Uterus (tissue), 2 donors: ENCODE measurements around the gene VMP1.

Experiments
- CTCF ChIP-seq, 4 experiments: fragments of 200-600 bp in 2 of 4; fragments of 450-650 bp in 2 of 4; sonication (generic) in 2 of 4; IDR thresholded peaks; one replicate each; pipeline ENCODE4 v1.5.1; 2016 to 2019; ENCODE audit warnings: antibody characterized with exemption in 4 of 4, mild to moderate bottlenecking in 2 of 4, moderate library complexity in 1 of 4
- POLR2A ChIP-seq, 2 donors: fragments of 450-650 bp; IDR thresholded peaks; one replicate each; pipeline ENCODE4 v1.6.1; 2016; ENCODE audit warnings: antibody characterized with exemption in 2 of 2, mild to moderate bottlenecking in 1 of 2, moderate library complexity in 1 of 2

GRCh38 chr17:59765038-59765437 is 57.6 kb downstream of the VMP1 start:
- no peak for TF ChIP-seq CTCF (IDR thresholded peaks at IDR 0.05)
- TF ChIP-seq POLR2A (IDR thresholded peaks at IDR 0.05), result no peak
